Pancreas (tissue), 10 donors: Measurements from ENCODE around the gene SMU1. TPM values are rescaled to one million over a fixed set of nuclear protein-coding genes. Genes with fewer than 3 reads are reported as not detected.

Experiments used
- ATAC-seq, 4 donors: fragments of 200-7000 bp; cut with Tn5 transposase; one replicate each; pipeline versions ENCODE4 v1.8.0 to v1.9.1; 2020; ENCODE audit warnings: mild to moderate bottlenecking in 4 of 4, moderate library complexity in 4 of 4
- DNase-seq, 6 donors: peaks; one replicate each; pipeline ENCODE4 v3.0.0-alpha.2; 2020
- FAIRE-seq: peaks from 2 replicates; lab custom pipeline; 2012; peaks lifted over from hg19 to GRCh38; lab: Jason Lieb, UNC
- H3K27ac ChIP-seq, 4 donors: fragments of 200-600 bp; sonication (generic); 1 replicate in 3 of 4; 2 replicates in 1 of 4; pipeline versions ENCODE4 v1.5.0 to v1.8.0; 2020
- H3K27me3 ChIP-seq, 4 donors: fragments of 200-600 bp; one replicate each; pipeline ENCODE4 v1.8.0; 2021
- H3K36me3 ChIP-seq, 3 donors: fragments of 200-600 bp; sonication (generic) in 1 of 3; one replicate each; pipeline versions ENCODE4 v1.5.0 to v1.8.0; 2020 to 2021
- H3K4me1 ChIP-seq, 3 donors: fragments of 200-600 bp; one replicate each; pipeline ENCODE4 v1.8.0; 2021
- H3K4me3 ChIP-seq, 4 donors: fragments of 200-600 bp; sonication (generic) in 2 of 4; one replicate each; pipeline versions ENCODE4 v1.5.0 to v1.8.0; 2020 to 2021
- H3K9me3 ChIP-seq, 4 donors: fragments of 200-600 bp; one replicate each; pipeline ENCODE4 v1.8.0; 2021
- WGBS, 2 donors: extraction: QIAGEN DNeasy Blood & Tissue Kit; methylation state at CpG; one replicate each; pipeline ENCODE4 v1.1.7; 2013; 5-methylcytosine and 5-hydroxymethylcytosine counted together
- intact Hi-C, 3 donors: fragments of 100-400 bp; cut with DNase I; formaldehyde crosslinking; loops; one replicate each; pipeline versions ENCODE4 v1.11.1 to v1.14.2; 2022
- polyA plus RNA-seq, 2 donors: library from polyadenylated mRNA; stranded (reverse); fragments of 200-250 nt; gene quantifications; one replicate each; pipeline ENCODE4 v1.2.3, GENCODE V29; 2013
- total RNA-seq, 6 donors: library from RNA; stranded (reverse); fragmentation: NEBNext Ultra II Directional in 4 of 6; extraction: Animal tissue kit (Norgen Biotek cat#: 25700) in 4 of 6; gene quantifications; one replicate each; pipeline versions ENCODE4 v1.2.1 to v1.2.4, GENCODE V29; 2021 to 2023
- TF ChIP-seq, protein P1 (sequence below), 4 donors: fragments of 200-600 bp; sonication (generic) in 3 of 4; IDR thresholded peaks; one replicate each; pipeline versions ENCODE4 v1.5.0 to v1.8.0; 2021; ENCODE audit warnings: antibody characterized with exemption in 4 of 4
- donor health status: healthy with polysubstance abuse.
- donor health status: DM: no; HTN: no; CAD: no; lungs with moderate emphysema.
- donor health status: DM: no; HTN: no; CAD: no.
- donor health status: control.
- donor health status: control.
- donor health status: Bipolar disorder and iron deficiency.
- donor health status: DM: yes; HTN: yes; CAD: no.
- donor health status: DM: no; HTN: no; CAD: no.
- donor health status: DM: no; HTN: no; CAD: no.
- donor health status: DM: yes; HTN: yes; CAD: no.

Gene SMU1
- total and polyA plus RNA-seq, 8 donors = 3.5 to 10.3 (median 6.6) TPM

DNA sequence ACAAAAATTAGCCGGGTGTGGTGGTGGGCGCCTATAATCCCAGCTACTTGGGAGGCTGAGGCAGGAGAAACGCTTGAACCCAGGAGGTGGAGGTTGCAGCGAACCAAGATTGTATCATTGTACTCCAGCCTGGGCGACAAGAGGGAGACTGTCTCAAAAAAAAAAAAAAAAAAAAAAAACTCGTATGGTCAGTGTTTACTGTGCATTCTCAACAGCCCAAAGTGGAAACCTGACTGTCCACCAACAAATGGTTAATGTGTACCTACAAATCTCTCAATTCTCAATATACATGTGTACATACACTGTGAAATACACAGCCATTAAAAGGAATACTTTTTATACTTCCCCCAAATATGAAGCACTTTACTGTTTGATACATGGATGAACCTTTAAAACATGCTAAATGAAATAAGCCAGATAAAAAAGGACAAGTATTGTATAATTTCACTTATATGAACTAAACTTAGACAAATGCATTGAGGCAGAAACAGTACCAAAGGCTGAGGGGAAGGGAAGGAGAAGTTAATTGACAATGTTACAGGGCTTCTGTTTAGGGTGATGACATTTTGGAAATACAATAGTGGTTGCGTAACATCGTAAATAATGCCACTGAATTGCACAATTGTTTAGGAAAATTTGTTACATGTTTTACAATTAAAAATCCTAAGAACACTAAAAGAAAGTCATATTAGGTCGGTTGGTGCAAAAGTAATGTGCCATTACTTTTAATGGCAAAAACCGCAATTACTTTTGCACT is 34.9 kb downstream of the SMU1 start:
- no peak for ATAC-seq
- TF ChIP-seq, protein P1, sequence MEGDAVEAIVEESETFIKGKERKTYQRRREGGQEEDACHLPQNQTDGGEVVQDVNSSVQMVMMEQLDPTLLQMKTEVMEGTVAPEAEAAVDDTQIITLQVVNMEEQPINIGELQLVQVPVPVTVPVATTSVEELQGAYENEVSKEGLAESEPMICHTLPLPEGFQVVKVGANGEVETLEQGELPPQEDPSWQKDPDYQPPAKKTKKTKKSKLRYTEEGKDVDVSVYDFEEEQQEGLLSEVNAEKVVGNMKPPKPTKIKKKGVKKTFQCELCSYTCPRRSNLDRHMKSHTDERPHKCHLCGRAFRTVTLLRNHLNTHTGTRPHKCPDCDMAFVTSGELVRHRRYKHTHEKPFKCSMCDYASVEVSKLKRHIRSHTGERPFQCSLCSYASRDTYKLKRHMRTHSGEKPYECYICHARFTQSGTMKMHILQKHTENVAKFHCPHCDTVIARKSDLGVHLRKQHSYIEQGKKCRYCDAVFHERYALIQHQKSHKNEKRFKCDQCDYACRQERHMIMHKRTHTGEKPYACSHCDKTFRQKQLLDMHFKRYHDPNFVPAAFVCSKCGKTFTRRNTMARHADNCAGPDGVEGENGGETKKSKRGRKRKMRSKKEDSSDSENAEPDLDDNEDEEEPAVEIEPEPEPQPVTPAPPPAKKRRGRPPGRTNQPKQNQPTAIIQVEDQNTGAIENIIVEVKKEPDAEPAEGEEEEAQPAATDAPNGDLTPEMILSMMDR (IDR thresholded peaks at IDR 0.05) = no peak
- H3K4me3 ChIP-seq = no peak overlapping the region
- no peak for DNase-seq
- no peak for FAIRE-seq
- intact Hi-C loops = no loop called here
- H3K27me3 ChIP-seq = no peaks in the 10 kb centered on the region
- peak overlapping the region in 2 of 4 donors; percentile 49 to 53 for H3K27ac ChIP-seq
- 82 to 89% methylated on average over 9 to 10 of the region's 10 CpGs for WGBS, 2 donors
- H3K9me3 ChIP-seq = no peaks in the 10 kb centered on the region
- peaks cover 0 to 18% (median 13%) of the 10 kb centered on the region in 3 donors for H3K4me1 ChIP-seq
- H3K36me3 ChIP-seq = peaks cover 6 to 30% (median 28%) of the 10 kb centered on the region in 3 donors

DNA sequence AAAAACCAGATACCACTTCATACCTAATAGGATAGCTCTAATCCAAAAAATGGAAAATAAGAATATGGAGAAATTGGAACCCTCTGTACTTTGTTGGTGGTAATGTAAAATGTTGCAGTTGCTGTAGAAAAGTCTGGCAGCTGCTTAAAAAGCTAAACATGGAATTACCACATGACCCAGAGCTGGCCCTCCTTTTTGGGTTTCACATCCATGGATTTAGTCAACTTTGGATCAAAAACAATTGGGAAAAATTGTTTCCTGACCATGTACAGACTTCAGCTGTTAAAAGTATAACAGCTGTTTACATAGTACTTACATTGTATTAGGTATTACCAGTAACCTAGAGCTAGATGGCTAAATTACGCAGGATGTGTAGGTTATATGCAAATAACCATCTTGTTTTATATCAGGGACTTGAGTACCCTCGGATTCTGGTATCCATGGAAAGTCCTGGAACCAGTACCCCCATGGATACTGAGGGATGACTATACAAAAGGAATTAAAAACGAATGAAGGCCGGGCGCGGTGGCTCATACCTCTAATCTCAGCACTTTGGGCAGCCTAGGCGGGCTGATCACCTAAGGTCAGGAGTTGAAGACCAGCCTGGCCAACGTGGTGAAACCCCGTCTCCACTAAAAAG is 35.6 kb downstream of the SMU1 start:
- DNase-seq (peak in 1 of 6 donors; percentile 28), ATAC-seq (no peak), FAIRE-seq (no peak)
- Histone ChIP-seq H3K27me3 (no peaks in the 10 kb centered on the region), H3K4me1 (peaks cover 0 to 18% (median 13%) of the 10 kb centered on the region in 3 donors), H3K9me3 (no peaks in the 10 kb centered on the region), H3K27ac (no peak overlapping the region), H3K4me3 (no peak overlapping the region), H3K36me3 (peaks cover 11 to 34% (median 32%) of the 10 kb centered on the region in 3 donors)
- intact Hi-C loops = no loop called here
- WGBS, 2 donors = 88 to 95% methylated on average over 9 of the region's 9 CpGs
- TF ChIP-seq, protein P1 (IDR thresholded peaks at IDR 0.05) = no peak

GRCh38 chr9:33032865-33033264 is 43.6 kb downstream of the SMU1 start:
- intact Hi-C loops = no loop called here
- ATAC-seq (no peak), DNase-seq (no peak), FAIRE-seq (no peak)
- TF ChIP-seq, protein P1 (IDR thresholded peaks at IDR 0.05) = no peak
- no peak overlapping the region for H3K27ac ChIP-seq
- H3K27me3 ChIP-seq = no peaks in the 10 kb centered on the region
- H3K9me3 ChIP-seq = no peaks in the 10 kb centered on the region
- no peak overlapping the region for H3K4me3 ChIP-seq
- WGBS, 2 donors = 60 to 64% methylated on average over 5 of the region's 5 CpGs
- peaks cover 10 to 66% (median 46%) of the 10 kb centered on the region in 3 donors for H3K36me3 ChIP-seq
- H3K4me1 ChIP-seq = peaks cover 4 to 37% (median 19%) of the 10 kb centered on the region in 3 donors

DNA sequence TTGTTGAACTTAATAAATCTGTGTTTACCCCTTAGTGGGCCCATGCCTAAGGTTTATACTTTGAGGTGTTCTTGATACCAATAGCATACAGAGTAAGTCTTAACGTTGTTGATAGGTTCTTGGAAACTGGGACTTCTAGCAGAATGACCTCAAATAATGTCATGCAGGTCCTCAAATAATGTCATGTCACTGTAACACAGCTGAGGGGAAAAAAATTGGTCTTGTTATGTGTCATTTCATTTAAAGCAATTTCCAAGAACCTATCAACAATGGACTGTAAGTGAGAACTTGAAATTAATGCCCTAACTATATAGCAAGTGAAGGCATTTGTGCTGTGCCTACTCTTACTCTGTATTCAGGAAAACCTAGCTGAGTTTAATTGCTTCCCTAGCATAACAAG is 44.2 kb downstream of the SMU1 start:
- no peaks in the 10 kb centered on the region for H3K27me3 ChIP-seq
- TF ChIP-seq, protein P1 (IDR thresholded peaks at IDR 0.05) = no peak
- intact Hi-C loops = no loop called here
- DNase-seq = no peak
- no peak overlapping the region for H3K4me3 ChIP-seq
- H3K4me1 ChIP-seq = peaks cover 4 to 42% (median 25%) of the 10 kb centered on the region in 3 donors
- no peak for ATAC-seq
- H3K27ac ChIP-seq = no peak overlapping the region
- H3K9me3 ChIP-seq = no peaks in the 10 kb centered on the region
- 38 to 50% methylated on average over 1 of the region's 1 CpG for WGBS, 2 donors
- FAIRE-seq = no peak
- peaks cover 10 to 61% (median 40%) of the 10 kb centered on the region in 3 donors for H3K36me3 ChIP-seq
